Neural crest cell (in vitro differentiated cells): ENCODE measurements around the gene CASP10. TPM values are rescaled to one million over a fixed set of nuclear protein-coding genes. Genes with fewer than 3 reads are reported as not detected.

Experiments
- DNase-seq: peaks from one replicate; pipeline ENCODE4 v3.0.0; 2021; ENCODE audit warnings: low read depth, mixed read lengths, low spot score
- H3K27ac Mint-ChIP-seq: one replicate; pipeline ENCODE4 v1.8.0; 2021; ENCODE audit warnings: mild to moderate bottlenecking, mixed read lengths; ENCODE audit not compliant: unreplicated experiment
- H3K27me3 Mint-ChIP-seq: 2 replicates; pipeline ENCODE4 v1.8.0; 2021; ENCODE audit warnings: low read depth, mild to moderate bottlenecking, mixed read lengths
- H3K36me3 Mint-ChIP-seq: 2 replicates; pipeline ENCODE4 v1.8.0; 2021; ENCODE audit warnings: low read depth, mild to moderate bottlenecking, mixed read lengths
- H3K4me1 Mint-ChIP-seq: 2 replicates; pipeline ENCODE4 v1.8.0; 2021; ENCODE audit warnings: mixed read lengths
- H3K4me3 Mint-ChIP-seq: one replicate; pipeline ENCODE4 v1.8.0; 2021; ENCODE audit warnings: mild to moderate bottlenecking, mixed read lengths
- H3K9me3 Mint-ChIP-seq: 2 replicates; pipeline ENCODE4 v1.8.0; 2021; ENCODE audit warnings: mixed read lengths
- long read RNA-seq: library from polyadenylated mRNA; unstranded; transcript quantifications from one replicate; pipeline ENCODE4 v2.0.0, GENCODE V29; 2020
- total RNA-seq: library from RNA; stranded (reverse); gene quantifications from 2 replicates; pipeline ENCODE4 v1.2.1, GENCODE V29; 2021
- TF ChIP-seq, protein P1 (sequence below): fragments of 200-600 bp; sonication (generic); conservative IDR thresholded peaks from 2 replicates; pipeline ENCODE4 v1.5.0; 2021; ENCODE audit warnings: antibody characterized with exemption, mild to moderate bottlenecking

The CASP10 gene, protein sequence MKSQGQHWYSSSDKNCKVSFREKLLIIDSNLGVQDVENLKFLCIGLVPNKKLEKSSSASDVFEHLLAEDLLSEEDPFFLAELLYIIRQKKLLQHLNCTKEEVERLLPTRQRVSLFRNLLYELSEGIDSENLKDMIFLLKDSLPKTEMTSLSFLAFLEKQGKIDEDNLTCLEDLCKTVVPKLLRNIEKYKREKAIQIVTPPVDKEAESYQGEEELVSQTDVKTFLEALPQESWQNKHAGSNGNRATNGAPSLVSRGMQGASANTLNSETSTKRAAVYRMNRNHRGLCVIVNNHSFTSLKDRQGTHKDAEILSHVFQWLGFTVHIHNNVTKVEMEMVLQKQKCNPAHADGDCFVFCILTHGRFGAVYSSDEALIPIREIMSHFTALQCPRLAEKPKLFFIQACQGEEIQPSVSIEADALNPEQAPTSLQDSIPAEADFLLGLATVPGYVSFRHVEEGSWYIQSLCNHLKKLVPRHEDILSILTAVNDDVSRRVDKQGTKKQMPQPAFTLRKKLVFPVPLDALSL
- total RNA-seq, result not detected in 2 replicates
- long read RNA-seq, result 0 reads

DNA sequence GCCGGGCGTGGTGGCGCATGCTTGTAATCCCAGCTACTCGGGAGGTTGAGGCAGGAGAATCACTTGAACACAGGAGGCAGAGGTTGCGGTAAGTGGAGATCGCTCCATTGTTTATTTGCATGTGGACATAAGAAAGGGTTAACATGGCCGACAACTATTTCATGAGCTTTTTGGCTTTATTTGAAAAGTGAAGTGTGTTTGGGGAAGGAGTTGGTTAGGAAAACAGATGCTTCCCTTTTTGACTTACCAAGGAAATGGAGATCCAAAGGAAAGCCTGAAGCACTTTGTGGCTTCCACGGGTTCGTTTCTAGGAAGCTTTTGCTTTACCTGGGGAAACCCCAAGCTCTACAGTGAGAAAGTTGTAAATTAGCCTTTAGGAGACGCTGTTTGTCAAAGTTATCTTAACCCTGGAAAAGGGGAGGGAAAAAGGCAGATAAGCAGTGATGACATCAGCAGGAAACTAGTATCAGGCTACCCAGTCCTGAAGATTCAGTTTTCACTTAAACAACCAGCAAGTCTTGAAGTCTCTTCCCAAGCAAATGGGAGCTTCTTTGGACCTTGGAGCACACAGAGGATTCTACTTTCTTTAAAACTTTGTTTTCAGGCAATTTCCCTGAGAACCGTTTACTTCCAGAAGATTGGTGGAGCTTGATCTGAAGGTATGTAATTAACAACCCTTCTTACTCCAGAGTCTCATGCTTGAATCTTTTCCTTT is at the start of gene CASP10:
TSS of gene CASP10 (plus strand) at position 492 of the 715 bp plus-strand sequence. CDS start 2,637 bp downstream, outside the sequence.
- Mint-ChIP-seq H3K27me3 (no peaks in the 10 kb centered on the region), H3K9me3 (no peaks in the 10 kb centered on the region), H3K4me3 (no peak within 1 kb of the TSS), H3K4me1 (no peaks in the 10 kb centered on the region), H3K27ac (no peak within 1 kb of the TSS), H3K36me3 (no peaks in the 10 kb centered on the region)
- no peak for DNase-seq
- TF ChIP-seq, protein P1, sequence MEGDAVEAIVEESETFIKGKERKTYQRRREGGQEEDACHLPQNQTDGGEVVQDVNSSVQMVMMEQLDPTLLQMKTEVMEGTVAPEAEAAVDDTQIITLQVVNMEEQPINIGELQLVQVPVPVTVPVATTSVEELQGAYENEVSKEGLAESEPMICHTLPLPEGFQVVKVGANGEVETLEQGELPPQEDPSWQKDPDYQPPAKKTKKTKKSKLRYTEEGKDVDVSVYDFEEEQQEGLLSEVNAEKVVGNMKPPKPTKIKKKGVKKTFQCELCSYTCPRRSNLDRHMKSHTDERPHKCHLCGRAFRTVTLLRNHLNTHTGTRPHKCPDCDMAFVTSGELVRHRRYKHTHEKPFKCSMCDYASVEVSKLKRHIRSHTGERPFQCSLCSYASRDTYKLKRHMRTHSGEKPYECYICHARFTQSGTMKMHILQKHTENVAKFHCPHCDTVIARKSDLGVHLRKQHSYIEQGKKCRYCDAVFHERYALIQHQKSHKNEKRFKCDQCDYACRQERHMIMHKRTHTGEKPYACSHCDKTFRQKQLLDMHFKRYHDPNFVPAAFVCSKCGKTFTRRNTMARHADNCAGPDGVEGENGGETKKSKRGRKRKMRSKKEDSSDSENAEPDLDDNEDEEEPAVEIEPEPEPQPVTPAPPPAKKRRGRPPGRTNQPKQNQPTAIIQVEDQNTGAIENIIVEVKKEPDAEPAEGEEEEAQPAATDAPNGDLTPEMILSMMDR, result no peak

DNA sequence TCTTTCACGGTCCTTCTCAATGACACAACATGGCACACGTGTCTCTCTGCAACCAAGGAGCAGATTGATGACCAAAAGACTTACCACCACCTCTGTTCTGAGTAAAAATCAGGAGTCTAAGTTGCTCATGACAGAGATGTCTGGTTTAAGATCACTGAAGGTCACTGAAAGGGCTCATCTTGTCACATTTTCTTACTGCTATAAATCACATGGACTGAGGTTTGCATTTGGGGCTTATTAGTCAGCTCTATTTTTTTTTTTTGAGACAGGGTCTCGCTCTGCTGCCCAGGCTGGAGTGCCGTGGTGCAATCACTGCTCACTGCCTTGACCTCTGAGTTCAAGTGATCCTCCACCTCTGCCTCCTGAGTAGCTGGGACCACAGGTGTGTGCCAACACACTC is 47.6 kb upstream of the CASP10 start:
- H3K27ac Mint-ChIP-seq, result no peak overlapping the region
- peaks cover 6% of the 10 kb centered on the region for H3K4me1 Mint-ChIP-seq
- DNase-seq, result no peak
- no peaks in the 10 kb centered on the region for H3K9me3 Mint-ChIP-seq
- H3K4me3 Mint-ChIP-seq, result no peak overlapping the region
- TF ChIP-seq, protein P1, result no peak
- no peaks in the 10 kb centered on the region for H3K27me3 Mint-ChIP-seq
- peaks cover 5% of the 10 kb centered on the region for H3K36me3 Mint-ChIP-seq

DNA sequence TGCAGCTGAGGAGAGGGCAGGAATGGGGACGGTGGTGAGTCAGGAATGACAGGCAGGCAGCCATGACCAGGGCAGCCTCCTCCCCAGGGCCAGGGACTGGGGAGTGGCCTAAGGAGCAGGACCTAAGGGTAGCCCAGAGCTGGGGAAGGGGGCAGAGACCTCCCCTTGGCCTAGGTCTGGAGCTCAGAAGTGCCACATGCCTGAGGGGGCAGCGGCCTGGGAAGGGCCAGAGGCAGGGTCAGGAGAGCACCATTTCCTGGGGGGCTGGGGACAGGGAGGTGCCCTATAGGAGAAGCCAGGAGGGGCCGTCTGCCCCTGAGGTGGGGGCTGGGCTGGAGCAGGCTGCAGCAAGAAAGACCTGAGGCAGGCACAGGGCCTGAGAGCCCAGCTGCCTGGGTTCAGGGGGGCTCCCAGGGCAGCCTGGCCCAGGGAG is 46.0 kb upstream of the CASP10 start:
- H3K27ac Mint-ChIP-seq, result peak overlapping the region; percentile 85
- TF ChIP-seq, protein P1, result no peak
- H3K4me1 Mint-ChIP-seq, result peaks cover 6% of the 10 kb centered on the region
- peaks cover 5% of the 10 kb centered on the region for H3K36me3 Mint-ChIP-seq
- no peak for DNase-seq
- no peaks in the 10 kb centered on the region for H3K27me3 Mint-ChIP-seq
- H3K4me3 Mint-ChIP-seq, result no peak overlapping the region
- no peaks in the 10 kb centered on the region for H3K9me3 Mint-ChIP-seq

DNA sequence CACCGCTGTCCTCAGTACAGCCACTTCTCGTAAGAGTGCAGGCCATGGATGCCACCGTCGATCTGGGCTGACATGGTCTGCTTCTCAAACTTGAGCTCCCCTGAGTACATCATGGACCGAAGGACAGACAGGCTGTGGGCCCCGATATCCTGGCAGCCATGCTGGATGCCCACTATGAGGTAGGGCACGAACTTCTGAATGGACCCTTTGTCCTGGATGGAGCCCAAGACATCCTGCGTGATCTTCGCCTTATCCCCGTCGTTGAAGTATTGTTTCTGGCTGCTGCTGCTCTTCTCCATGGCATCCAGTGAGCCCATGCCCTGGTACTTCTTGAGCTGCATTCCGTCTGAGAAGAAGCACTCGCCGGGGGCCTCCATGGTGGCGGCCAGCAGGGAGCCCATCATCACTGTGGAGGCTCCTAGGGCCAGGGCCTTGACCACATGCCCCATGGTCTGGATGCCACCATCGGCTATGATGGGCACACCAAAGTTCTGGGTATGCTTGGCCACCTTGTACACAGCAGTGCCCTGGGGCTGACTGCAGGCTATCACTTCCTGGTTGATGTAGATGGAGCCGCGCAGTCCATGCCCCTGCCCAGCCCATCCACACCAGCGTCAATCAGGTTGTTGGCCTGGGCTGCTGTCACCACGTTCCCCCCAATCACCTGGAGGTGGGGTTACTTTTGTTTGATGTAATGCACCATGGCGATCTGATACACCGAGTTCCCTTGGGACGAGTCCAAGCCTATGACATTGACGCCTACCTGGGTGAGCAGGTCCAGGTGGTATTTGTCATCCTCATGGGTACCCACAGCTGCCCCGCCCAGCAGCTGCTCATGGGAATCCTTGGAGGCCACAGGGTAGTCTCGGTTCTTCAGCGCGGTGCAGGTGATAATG is 45.2 kb upstream of the CASP10 start:
- H3K36me3 Mint-ChIP-seq, result peaks cover 5% of the 10 kb centered on the region
- DNase-seq, result no peak
- no peaks in the 10 kb centered on the region for H3K9me3 Mint-ChIP-seq
- H3K4me1 Mint-ChIP-seq, result peaks cover 6% of the 10 kb centered on the region
- TF ChIP-seq, protein P1, result no peak
- no peak overlapping the region for H3K27ac Mint-ChIP-seq
- no peaks in the 10 kb centered on the region for H3K27me3 Mint-ChIP-seq
- no peak overlapping the region for H3K4me3 Mint-ChIP-seq
